Stimulated activated CD4-positive, alpha-beta T cell treated with anti-CD3 and anti-CD28 coated beads, TNF-alpha, amount 100 ng/mL, for 1 hour (primary cell): ENCODE data around the gene CDH4.

Experiments
- DNase-seq, 3 donors: peaks; one replicate each; pipeline ENCODE4 v3.0.0-alpha.2; 2020; ENCODE audit warnings: low read depth in 3 of 3, low spot score in 1 of 3

The CDH4 gene

DNA sequence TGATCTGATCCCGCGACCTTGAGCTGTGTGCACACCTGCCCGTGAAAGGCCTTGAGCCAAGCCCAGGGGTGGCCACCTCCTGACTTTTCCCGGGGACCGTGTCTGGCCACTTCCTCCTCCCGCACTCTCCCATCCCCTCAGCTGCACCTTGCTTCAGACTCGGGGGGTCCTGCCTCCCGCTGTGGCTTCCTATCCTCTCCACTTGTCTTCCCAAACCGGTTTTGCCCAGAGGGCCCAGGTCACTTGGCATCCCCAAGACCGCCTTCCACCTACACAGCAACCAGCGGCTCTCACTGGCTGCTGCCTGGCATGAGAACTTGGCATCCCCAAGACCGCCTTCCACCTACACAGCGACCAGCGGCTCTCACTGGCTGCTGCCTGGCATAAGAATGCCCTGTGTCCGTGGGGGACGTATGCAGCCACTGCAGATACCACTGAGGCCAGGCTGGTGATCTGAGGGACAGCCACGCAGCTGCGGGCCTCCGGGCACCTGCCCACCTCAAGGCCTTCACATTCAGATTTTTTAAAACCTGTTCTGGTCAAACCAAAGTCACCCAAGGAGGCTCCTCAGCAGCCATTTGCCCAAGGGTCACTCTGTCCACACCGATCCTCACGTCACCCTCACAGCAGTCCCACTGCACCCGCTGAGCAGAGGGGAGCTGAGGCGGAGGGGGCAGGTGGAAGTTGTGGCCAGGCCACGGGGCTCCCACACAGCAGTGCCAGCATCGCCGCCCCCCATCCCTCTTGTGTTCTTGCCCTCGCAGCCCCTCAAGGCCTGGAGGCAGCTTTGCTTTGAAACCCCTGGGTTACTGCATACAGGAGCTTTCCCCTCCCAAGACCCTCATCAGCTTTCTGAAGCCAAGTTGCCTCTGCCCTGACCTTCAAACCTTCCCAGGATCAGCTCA is 568.1 kb downstream of the CDH4 start:
- no peak for DNase-seq

DNA sequence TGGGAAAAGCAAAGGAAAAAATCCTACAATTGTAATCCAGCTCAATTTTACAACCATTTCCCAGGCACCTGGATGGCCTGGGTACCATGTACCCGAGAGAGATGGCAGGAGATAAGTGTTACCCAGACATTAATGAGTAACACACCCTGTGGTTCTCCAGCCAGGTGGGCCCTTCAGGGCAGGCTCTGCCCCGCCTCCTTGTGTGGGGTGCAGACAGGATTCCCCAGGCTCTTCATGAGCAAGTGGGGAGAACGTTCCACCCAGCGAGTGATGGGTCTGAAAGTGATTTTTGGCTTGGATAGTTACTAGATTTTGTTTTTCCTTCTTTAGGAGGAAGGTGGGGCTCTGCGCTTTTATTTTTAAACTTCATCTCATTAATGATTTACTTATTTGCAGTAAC is 569.7 kb downstream of the CDH4 start:
- DNase-seq: no peak

DNA sequence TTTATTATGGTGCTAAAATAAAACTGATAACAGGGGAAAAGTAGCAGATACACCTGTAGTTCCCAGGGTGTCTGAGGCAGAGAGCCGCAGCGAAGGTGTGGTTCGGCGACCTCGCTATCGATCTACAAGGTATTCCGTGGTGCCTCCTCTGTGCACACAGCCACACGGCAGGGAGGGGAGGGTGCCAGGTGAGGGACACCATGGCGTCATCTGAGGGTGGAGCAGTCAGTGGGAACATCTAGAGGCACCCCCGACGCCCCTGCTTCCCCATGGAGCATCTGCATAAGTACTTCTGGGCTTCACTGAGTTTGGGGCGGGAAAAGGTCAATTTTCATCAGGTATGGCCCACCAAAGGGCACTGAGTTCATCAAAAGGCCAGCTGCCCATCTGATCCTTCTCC is 570.3 kb downstream of the CDH4 start:
- no peak for DNase-seq

GRCh38 chr20:61823242-61823641 is 571.2 kb downstream of the CDH4 start:
- no peak for DNase-seq

GRCh38 chr20:61828891-61829290 is 576.8 kb downstream of the CDH4 start:
- no peak for DNase-seq

- no peak for DNase-seq
These were observed 577.5 kb downstream of the CDH4 start for GRCh38 chr20:61829526-61829925.

GRCh38 chr20:61830241-61830930 is 578.3 kb downstream of the CDH4 start:
- no peak for DNase-seq

GRCh38 chr20:61830991-61831390 is 578.9 kb downstream of the CDH4 start:
- no peak for DNase-seq

DNA sequence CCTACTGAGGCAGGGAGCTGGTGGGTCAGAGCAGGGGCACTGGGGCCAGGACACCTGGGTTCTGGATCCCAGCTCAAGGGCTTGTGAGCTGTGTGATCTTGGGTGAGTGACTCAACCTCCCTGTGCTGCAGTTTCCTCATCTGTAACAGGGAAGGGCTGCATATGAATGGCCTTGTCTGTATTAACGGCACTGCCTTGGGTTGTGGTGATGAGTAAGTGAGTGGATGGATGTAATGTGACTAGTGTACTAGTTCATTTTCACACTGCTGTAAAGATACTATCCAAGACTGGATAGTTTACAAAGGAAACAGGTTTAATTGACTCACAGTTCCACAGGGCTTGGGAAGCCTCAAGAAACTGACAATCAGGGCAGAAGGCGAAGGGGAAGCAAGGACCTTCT is 580.1 kb downstream of the CDH4 start:
- DNase-seq: no peak

- DNase-seq: no peak
These were observed 581.9 kb downstream of the CDH4 start for GRCh38 chr20:61833807-61834610.

DNA sequence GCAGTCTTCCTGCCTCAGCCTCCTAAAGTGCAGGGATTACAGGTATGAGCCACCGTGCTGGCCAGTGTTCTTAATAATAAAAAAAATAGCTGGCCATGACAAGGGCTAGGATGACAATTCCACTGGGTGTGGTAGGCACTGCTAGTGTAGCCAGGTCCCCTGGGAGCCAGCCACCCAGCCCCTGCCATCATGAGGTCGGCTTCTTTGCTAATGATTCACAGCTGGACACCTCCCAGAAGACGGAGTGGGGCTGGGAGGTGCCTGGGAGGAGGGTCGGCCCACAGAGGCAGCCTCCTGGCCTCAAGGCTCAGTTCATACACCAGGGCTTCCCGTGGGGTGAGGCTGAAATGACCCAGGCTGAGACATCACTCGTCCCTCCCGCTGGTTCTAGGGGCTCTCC is 583.2 kb downstream of the CDH4 start:
- DNase-seq: no peak

DNA sequence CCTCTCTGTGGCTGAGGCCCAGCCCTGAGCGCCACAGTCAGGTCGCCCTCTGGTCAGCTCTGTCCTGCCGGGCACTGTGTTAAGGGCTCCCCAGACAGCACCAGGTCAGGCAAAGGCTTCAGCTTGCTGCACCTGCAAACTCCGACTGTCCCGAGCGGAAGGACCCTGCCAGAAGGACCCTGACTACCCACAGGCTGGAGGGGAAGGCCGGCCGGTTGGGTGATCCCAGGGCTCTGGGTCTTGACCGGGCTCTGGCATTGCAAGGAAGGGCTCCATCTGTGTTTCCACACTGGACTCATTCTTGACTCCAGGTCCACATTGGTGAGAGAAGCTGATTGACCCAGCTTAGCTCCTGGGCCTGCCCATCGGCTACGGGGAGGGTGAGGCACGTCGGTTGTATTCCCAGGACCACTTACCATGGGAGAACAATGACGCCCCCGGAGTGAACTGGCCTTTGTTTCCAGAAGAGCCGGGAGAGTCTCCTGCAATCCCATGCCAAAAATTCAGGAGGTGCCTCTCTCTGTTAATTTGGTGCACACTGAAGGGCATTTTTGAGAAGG is 583.8 kb downstream of the CDH4 start:
- DNase-seq: no peak

DNA sequence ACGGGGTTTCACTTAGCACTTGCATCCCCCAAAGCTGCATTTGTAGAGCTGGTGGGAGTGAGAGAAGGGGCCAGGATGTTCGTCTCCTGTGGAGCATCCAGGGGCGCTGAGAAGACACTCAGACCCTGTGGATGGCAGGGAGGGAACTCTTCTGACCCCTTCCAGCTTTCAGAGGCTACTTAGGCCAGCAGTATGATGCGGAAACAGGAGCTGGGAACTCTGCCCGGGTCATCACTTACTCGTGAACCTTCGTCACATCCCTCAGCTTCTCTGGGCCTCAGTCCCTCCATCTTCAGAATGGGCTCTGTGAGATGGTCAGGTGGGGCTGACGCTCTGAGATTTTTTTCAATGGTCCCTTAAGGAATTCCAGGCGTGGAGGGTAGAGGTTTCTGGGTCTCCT is 585.1 kb downstream of the CDH4 start:
- DNase-seq: no peak

DNA sequence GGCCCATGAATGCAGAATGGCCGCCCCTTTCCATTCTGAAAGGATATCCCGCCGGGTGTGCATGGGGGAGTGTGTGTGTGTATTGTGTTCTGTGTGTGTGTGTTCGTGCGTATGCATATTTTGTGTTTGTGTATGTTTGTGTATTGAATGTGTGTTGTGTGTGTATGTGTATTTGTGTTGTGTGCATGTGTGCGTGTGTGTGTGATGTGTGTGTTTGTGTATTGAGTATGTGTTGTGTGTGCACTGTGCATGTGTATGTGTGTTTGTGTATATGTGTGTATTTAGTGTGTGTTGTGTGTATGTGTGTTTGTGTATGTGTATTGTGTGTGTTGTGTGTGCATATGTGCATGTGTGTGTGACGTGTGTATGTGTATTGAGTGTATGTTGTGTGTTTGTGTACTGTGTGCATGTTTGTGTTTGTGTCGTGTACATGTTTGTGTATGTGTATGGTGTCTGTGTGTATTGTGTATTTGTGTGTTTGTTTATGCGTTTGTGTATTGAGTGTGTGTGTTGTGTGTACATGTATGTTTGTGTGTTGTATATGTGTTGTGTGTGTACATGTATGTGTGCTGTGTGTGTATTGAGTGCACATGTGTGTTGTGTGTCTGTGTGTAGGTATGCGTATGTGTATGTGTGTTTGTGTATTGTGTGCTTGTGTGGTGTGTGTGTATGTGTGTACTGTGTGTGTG is 587.3 kb downstream of the CDH4 start:
- no peak for DNase-seq

DNA sequence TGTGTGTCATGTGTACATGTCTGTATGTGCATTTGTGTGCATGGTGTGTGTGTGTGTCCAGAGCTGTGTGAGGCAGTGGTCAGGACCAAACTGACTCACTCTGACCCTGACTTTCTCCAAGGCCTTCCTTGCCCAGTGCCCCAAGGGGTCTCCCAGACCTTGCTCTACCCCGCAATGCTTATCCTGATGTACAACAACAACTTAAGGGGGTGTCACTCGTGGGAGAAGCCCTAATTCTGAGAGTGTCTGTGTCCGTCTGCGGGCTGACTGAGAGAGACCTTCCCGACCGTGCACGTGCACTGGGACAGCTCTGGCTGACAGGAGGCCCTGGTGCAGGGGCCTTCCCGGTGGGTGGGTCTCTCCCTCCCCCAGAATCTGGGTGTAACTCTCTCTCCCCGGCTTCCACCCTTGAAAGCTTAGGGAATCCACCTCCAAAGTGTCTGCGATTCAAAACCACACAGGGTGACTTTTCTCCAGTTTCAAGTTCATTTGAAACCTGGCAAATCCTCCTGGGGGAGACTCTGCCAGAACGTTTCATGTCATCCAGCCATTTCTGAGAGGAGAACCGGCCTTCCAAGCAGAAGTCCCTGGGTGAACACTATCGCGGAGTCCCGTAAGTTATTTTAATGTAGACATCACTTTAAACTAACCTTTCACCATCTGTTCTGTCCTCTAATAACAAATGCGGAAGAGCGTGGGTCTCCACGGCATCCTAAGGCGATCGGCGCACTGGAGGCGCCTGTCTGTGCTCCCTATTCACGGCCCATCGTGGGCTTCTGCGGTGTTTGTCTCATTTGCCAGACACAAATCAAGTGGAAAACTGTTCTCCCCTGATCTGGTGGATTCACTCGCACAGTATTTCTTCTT is 588.1 kb downstream of the CDH4 start:
- DNase-seq: no peak

DNA sequence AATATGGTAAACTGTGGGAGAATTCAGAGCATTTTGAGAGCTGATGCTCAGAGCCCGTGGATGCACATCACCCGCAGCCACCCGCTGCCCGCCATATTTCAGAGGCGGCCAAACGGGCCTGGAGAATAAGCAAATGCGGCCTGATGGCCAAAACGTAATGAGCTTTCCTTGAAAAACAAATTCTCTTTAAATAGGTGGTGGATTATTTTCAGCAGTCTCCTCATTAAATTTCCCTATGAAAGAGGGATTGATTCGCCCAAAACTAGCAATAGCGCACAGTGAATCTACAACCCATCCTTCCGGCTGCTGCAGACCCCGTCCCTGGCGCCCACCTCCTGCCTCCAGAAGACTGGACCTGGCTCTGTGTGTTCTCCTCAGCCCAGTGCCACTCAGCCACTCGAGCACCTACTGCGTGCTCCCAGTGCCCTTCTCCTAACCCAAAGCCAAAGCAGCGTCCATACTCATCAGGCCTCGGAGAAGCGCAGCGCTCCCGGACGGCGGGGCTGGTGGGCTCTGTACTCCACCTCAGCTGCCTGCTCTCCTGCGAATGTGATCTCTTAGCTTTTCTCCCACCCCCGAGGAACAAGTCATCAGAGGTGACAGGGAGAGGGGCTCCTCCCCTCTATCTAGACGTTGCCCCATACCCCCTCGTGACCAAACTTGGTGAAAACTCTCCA is 588.9 kb downstream of the CDH4 start:
- no peak for DNase-seq

DNA sequence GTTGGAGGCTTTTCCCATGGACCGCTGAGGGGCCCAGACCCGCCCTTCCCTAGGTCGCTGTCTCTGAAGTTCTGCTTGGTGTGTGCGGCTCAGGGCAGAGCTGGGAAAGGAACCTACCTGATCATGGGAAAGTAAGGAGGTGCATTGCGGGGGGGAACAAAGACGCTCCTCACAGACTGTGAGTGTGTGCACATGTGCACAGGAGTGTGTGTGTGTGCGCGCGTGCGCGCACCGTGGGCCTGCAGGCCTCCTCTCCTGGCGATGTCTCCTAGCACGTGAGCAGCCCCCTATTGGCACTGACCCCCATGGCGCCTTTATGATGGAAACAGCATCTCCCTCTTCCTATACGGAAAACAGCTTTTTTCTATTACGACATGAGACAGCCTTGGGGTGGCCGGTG is 589.5 kb downstream of the CDH4 start:
- DNase-seq: no peak

- no peak for DNase-seq
These were observed 589.9 kb downstream of the CDH4 start for GRCh38 chr20:61841966-61842365.

DNA sequence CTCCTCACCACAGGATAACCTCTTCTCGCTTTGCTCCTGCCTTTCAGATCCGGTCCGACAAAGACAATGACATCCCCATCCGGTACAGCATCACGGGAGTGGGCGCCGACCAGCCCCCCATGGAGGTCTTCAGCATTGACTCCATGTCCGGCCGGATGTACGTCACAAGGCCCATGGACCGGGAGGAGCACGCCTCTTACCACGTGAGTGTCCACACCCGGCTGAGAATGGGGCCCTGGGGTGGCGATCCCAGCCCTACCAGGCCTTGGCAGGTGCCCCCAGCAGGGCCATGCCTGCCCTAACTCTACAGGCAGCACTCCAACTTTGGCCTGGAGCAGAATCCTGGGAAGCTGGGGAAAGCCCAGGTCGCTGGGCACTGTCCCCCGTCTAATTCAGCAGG is 592.6 kb downstream of the CDH4 start:
- no peak for DNase-seq
